A549 (cell line): ENCODE results near the gene CEP290.

Source experiments
- CHD2 ChIP-seq: fragments of 150-350 bp; IDR thresholded peaks from 2 replicates; pipeline ENCODE4 v1.6.1; 2014; ENCODE audit warnings: low read length; ENCODE audit not compliant: partially characterized antibody
- FOSL2 ChIP-seq, 2 experiments: fragments of 450-650 bp in 1 of 2; fragments of >200 bp in 1 of 2; sonication (Bioruptor Twin) in 1 of 2; formaldehyde crosslinking; IDR thresholded peaks; 2 replicates each; pipeline versions ENCODE4 v1.5.0 to v1.6.1; 2016 to 2020; ENCODE audit warnings: mild to moderate bottlenecking in 1 of 2, moderate library complexity in 1 of 2
- JUNB ChIP-seq: fragments of >200 bp; sonication (Bioruptor Twin); formaldehyde crosslinking; IDR thresholded peaks from 2 replicates; pipeline ENCODE4 v1.6.1; 2016
- POLR2A ChIP-seq: IDR thresholded peaks from 2 replicates; pipeline ENCODE4 v1.6.1; 2012; ENCODE audit warnings: mild to moderate bottlenecking, low read length
- RCOR1 ChIP-seq: fragments of 150-350 bp; IDR thresholded peaks from 2 replicates; pipeline ENCODE4 v1.6.1; 2014; ENCODE audit warnings: antibody characterized with exemption, low read length, low read depth
- ZFP36 ChIP-seq: fragments of 450-650 bp; IDR thresholded peaks from 2 replicates; pipeline ENCODE4 v1.6.1; 2014; ENCODE audit warnings: borderline replicate concordance; ENCODE audit not compliant: partially characterized antibody
- TF ChIP-seq, protein P1 (sequence below): fragments of >200 bp; sonication (Bioruptor Twin); formaldehyde crosslinking; IDR thresholded peaks from 3 replicates; pipeline ENCODE4 v1.5.1; 2016
- TF ChIP-seq, protein P2 (sequence below): fragments of >200 bp; sonication (Bioruptor Twin); formaldehyde crosslinking; IDR thresholded peaks from 3 replicates; pipeline ENCODE4 v1.6.1; 2016

- TF ChIP-seq, protein P1, sequence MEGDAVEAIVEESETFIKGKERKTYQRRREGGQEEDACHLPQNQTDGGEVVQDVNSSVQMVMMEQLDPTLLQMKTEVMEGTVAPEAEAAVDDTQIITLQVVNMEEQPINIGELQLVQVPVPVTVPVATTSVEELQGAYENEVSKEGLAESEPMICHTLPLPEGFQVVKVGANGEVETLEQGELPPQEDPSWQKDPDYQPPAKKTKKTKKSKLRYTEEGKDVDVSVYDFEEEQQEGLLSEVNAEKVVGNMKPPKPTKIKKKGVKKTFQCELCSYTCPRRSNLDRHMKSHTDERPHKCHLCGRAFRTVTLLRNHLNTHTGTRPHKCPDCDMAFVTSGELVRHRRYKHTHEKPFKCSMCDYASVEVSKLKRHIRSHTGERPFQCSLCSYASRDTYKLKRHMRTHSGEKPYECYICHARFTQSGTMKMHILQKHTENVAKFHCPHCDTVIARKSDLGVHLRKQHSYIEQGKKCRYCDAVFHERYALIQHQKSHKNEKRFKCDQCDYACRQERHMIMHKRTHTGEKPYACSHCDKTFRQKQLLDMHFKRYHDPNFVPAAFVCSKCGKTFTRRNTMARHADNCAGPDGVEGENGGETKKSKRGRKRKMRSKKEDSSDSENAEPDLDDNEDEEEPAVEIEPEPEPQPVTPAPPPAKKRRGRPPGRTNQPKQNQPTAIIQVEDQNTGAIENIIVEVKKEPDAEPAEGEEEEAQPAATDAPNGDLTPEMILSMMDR: no peak
- TF ChIP-seq FOSL2 (IDR thresholded peaks at IDR 0.05) (no peak), FOSL2 (CRISPR knock-in tag; IDR thresholded peaks at IDR 0.05) (no peak), CHD2 (no peak), JUNB (no peak), POLR2A (no peak), ZFP36 (peak; percentile 93), RCOR1 (no peak)
- TF ChIP-seq, protein P2, sequence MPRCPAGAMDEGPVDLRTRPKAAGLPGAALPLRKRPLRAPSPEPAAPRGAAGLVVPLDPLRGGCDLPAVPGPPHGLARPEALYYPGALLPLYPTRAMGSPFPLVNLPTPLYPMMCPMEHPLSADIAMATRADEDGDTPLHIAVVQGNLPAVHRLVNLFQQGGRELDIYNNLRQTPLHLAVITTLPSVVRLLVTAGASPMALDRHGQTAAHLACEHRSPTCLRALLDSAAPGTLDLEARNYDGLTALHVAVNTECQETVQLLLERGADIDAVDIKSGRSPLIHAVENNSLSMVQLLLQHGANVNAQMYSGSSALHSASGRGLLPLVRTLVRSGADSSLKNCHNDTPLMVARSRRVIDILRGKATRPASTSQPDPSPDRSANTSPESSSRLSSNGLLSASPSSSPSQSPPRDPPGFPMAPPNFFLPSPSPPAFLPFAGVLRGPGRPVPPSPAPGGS: no peak
Observed at GRCh38 chr12:88017964-88018363, 123.9 kb downstream of the CEP290 start.
